Stimulated activated CD8-positive, alpha-beta memory T cell treated with anti-CD3 and anti-CD28 coated beads, Interleukin-15, amount 100 ng/mL, for 1 hour (primary cell): ENCODE data around the gene CANT1.
"Not testable (repeated sequence)": the region's sequence is repeated elsewhere in the genome, so short reads cannot be mapped to it uniquely, and the experiment has no call there.

Source experiments
- DNase-seq: peaks from one replicate; pipeline ENCODE4 v3.0.0-alpha.2; 2020; ENCODE audit warnings: low read depth

Gene CANT1

DNA sequence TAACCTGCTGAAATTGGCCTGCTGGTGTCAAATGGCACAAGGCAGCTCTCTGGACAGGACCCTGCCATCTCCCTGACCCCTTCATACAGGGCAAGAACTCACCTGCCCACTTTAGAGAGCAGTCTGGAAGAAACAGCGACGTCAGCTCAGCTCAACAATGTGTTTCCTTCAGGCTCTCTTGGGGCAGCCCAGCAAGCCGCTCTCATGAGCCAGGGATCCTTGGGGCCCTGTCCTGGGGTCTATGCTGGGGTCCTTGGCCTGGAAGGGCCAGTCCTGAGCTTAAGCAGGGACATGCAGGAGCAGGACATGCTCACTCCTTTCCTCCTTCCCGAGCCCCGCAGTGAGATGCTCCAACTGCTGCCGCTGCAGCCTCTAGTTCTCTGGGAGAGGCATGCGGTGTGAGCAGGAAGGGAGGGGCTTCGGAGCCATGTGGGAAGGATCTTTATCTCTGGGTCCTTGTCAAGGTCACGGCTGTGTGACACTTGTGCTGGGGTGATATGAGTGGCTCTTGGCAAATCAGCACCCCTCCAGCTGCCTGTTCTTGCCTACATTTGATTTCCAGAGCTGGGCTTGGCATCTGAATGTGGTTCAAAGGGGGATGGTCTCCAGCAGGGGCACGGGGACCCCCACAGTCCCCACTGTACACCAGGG, 17.8 kb upstream of the CANT1 start:
- DNase-seq: no peak

GRCh38 chr17:79026376-79027273, 17.1 kb upstream of the CANT1 start:
- no peak for DNase-seq

- DNase-seq: no peak
Measured at GRCh38 chr17:79024901-79025737, 15.6 kb upstream of the CANT1 start.

DNA sequence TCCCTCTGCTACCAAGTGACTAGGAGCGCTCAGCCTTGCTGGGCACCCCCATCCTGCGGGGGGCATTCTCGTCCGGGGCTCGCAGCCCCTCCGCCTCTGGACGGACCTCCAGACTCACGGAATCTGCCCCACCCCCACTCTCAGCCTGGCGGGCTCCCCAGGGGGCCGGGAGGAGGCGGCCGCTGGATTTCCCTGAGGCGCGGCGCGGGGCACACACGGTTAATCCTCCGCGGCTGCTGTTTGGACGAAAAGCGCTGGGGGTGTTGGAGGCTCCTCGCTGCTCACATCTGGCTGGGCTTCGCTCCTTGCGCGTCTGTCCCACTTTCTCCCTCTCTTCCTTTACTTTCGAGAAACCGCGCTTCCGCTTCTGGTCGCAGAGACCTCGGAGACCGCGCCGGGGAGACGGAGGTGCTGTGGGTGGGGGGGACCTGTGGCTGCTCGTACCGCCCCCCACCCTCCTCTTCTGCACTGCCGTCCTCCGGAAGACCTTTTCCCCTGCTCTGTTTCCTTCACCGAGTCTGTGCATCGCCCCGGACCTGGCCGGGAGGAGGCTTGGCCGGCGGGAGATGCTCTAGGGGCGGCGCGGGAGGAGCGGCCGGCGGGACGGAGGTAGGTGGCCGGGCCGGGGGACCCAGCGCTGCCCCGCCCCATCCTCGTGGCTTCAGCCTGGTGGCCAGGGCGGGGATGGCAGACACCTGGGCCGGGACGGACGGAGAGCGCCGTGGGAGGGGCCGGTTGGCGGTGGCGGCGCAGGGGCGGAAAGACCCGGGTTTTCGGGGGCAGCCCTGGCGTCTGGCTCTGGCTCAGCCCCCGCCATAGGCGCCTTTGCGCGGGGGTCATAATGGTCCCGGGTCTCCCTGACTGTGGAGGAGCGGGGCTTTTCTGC, 14.6 kb upstream of the CANT1 start, which contains the start of gene C1QTNF1:
TSS of gene C1QTNF1 (plus strand) at position 284 of the 886 bp plus-strand sequence. CDS start 19,800 bp downstream, outside the sequence.
- DNase-seq: no peak

- DNase-seq: no peak
Measured at GRCh38 chr17:79023180-79023705, 13.7 kb upstream of the CANT1 start.

- no peak for DNase-seq
Measured at GRCh38 chr17:79022507-79022991, 13.0 kb upstream of the CANT1 start.

DNA sequence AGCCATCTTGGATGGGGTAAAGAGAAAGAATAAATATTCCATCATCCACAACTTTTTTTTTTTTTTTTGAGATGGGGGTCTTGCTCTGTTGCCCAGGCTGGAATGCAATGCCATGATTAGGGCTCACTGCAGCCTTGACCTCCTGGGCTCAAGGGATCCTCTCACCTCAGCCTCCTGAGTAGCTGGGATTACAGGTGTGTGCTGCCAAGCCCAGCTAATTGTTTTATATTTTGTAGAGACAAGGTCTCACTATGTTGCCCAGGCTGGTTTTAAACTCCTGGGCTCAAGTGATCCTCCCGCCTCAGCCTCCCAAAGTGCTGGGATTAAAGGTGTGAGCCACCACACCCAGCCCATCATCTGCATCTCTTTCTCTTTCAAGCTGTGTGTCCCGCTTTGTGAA, 12.4 kb upstream of the CANT1 start:
- DNase-seq: not testable (repeated sequence)

DNA sequence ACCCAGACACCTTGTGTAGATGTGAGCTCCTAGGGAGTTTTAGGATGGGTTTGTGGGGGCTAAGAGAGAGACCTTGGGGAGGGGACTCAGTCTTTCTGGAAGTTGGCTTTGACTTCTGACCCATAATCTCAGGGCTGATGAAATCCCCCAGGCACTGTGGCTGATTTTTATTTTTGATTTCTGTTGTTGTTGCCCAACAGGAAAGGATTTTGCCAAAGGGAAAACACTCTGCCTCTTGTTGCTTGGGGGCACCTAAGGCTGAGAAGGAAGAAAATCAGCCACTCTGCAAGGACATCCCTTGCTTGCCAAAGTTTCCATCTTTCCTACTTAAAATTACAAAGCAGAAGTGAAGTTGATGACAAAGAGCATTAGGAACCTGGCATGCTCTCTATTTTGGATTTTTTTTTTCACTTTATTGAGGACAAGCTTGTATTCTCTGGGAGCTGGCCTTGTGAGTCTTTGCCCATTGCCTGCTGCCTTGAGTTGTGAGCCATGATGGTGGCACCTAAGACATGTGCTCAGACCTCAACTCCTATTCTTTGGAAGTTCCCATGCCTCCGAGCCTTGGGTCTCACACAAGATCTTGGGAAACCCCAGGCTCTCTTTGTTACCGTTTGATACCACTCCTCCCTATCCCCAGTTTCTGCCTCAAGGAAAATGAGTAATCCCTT, 11.2 kb upstream of the CANT1 start:
- no peak for DNase-seq

GRCh38 chr17:79019632-79020584, 10.3 kb upstream of the CANT1 start:
- no peak for DNase-seq

DNA sequence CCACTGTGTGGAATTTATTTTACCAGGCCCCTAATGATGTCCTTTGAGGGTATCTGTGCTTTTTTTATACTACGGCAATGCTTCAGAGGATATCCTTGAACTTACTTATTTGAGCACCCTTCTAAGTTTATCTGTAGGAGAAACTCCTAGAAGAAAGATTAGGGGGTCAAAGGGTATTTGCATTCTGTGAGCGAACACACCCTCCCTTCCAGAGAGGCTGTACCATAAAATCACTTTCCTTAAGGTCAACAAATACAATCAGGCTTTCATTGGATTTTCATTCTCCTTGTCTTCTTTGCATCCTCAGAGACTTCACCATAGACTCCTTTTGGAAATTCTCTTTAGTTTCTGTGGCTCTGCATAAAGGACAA, 9.7 kb upstream of the CANT1 start:
- no peak for DNase-seq

- DNase-seq: no peak
Measured at GRCh38 chr17:79018370-79018695, 8.8 kb upstream of the CANT1 start.

DNA sequence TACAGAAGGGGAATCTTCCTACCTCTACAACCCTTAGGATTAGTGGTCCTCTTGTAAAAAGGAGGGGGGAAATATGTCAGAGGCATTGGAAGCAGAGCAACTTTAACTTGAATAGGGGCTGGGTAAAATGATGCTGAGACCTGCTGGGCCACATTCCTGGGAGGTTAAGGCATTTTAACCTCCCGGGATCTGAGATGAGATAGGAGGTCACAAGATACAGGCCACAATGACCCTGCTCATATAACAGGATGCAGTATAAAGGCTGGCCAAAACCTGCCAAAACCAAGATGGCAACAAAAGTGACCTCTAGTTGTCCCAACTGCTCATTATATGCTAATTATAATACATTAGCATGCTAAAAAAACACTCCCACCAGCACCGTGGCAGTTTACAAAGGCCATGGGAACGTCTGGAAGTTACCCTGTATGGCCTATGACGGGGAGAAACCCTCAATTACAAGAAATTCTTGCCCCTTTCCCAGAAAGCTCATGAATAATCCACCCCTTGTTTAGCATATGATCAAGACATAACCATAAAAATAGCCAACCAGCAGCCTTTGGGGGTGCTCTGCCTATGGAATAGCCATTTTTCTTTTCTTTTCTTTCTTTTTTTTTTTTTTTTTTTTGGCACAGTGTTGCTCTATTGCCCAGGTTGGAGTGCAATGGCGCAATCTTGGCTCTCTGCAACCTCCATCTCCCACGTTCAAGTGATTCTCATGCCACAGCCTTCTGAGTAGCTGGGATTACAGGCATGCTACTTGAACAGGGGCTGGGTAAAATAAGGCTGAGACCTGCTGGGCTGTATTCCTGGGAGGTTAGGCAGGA, 8.2 kb upstream of the CANT1 start:
- DNase-seq: no peak

DNA sequence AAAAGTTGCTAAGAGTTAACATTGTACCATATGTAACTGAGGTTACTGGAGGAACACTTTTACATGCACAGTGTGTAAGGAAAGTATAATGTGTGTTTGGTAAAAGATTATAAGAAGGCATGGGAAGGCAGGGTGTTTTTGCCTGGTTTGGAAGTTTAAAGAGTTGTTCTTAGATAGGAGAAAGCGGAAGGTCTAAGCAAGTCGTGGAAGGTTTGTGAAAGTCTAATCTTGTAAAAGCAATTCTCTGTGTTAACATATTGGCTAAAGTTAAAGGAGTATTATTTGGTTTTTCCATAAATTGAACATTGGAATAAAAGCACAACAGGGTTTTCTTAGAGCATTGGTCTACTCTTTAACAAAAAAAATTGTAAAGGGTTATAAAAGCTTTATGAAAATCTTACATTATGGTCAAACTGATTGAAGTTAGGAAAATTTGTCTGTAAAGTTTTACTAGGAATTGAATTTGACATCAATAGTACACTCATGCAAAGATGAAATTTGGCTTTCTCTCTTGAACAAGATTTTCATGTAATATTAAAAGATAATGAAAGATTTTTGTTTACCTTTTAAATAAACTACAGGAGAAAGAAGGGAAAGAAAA, 4.7 kb upstream of the CANT1 start:
- DNase-seq: no peak

DNA sequence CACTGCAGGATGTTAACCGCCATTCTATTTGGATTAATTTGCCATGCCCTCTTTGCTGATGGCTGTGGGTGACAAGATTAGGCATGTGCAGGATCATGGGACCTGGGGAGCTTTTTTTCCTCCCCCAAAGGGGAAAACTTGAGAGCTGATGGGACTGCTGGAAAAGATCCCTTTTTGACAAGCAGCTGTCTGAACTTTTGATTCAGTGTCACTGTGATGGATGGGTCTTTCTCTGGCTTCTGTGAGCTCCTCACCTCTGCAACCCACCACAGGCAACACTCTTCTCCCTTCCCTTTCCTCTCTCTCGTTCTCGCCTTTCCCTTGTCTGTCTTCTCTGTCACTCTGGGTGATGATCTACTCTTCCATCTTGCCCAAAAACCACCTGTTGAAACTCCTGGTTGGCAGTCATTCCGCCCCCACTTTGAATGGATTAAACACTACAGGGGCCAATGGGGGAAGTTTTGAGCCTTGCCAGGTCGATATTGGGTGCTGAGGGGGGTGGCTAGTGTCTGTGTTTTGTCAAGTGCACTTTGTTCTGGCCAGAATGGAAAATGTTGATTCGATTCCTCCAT, 3.1 kb upstream of the CANT1 start:
- no peak for DNase-seq

- no peak for DNase-seq
Measured at GRCh38 chr17:79011451-79012147, 2.0 kb upstream of the CANT1 start.

DNA sequence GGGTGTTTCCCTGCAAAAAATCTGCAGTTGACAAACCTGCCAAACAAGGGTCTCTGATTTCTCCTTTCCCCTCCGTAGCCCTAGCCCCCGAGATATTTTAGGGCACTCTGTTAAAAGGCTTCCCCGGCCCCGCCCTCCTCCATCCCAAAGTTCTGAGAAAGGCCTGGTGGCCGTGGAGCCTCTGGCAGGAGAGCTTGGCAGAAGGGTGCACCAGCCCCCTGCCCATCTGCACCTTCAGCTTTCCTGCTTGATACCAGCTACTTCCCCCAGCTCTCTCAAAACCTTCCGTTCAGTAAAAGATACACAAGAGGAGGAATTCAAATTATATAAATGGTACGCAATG, 711 bp upstream of the CANT1 start:
- no peak for DNase-seq

DNA sequence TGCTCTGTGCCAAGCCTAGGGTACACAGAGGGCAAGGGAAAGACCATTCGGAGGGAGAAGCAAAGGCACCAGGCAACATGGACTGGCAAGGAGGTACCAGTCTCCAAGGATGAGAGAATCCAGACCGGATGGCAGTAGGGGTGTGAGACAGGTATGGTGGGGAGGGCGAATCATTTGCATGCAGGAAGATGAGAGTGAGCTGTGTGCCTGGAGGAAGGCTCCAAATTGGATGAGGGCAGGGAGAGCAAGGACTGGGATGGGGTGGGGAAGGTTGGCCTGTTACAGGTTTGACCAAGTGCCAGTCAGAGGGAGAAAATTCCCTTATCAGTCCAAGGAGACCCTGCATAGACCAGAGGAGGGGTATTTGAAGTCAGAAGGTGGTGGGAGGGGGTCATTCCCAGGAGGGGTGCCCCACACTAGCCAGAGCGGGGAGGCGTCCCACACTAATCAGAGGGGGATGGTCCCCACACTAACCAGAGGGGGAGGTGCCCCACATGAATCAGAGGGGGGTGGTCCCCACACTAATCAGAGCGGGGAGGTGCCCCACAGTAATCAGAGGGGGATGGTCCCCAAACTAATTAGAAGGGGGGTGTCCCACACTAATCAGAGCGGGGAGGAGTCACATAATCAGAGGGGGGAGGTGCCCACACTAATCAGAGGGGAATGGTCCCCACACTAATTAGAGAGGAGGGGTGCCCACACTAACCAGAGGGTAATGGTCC, 737 bp downstream of the CANT1 start:
- DNase-seq: no peak
